H1 (cell line): ENCODE measurements around the gene WIPF3. TPM values are rescaled to one million over a fixed set of nuclear protein-coding genes. Genes with fewer than 3 reads are reported as not detected.

Experiments used
- CBX5 ChIP-seq: fragments of 300-800, 300-1000 bp; sonication (generic); IDR thresholded peaks from 2 replicates; pipeline ENCODE4 v1.7.1; 2016; ENCODE audit warnings: antibody characterized with exemption, low read length, low read depth
- CBX8 ChIP-seq: fragments of 300-800, 300-1000 bp; sonication (generic); IDR thresholded peaks from 2 replicates; pipeline ENCODE4 v1.7.1; 2016; ENCODE audit warnings: low read depth, low read length, borderline replicate concordance
- CHD1 ChIP-seq: IDR thresholded peaks from 2 replicates; pipeline ENCODE4 v1.6.1; 2012; ENCODE audit warnings: low read depth, low read length, improper control_type of control experiment
- CHD7 ChIP-seq: fragments of 300-600 bp; sonication (generic); IDR thresholded peaks from 2 replicates; pipeline ENCODE4 v1.7.1; 2012; ENCODE audit warnings: low read length, moderate library complexity, mild to moderate bottlenecking, inconsistent platforms; ENCODE audit not compliant: insufficient replicate concordance
- JUN ChIP-seq: IDR thresholded peaks from 2 replicates; pipeline ENCODE4 v1.6.1; 2011; ENCODE audit warnings: low read depth, mild to moderate bottlenecking, improper control_type of control experiment, low read length
- RAD21 ChIP-seq, 2 experiments: IDR thresholded peaks in 1 of 2; conservative IDR thresholded peaks in 1 of 2; 2 replicates each; pipeline ENCODE4 v1.6.1; 2011; ENCODE audit warnings: low read depth in 2 of 2, low read length in 2 of 2, improper control_type of control experiment in 1 of 2, inconsistent platforms in 1 of 2, mild to moderate bottlenecking in 1 of 2, moderate library complexity in 1 of 2
- RXRA ChIP-seq: IDR thresholded peaks from 2 replicates; pipeline ENCODE4 v1.6.1; 2011; ENCODE audit warnings: low read depth, mild to moderate bottlenecking, low read length, moderate library complexity; ENCODE audit not compliant: insufficient read depth
- SP2 ChIP-seq: IDR thresholded peaks from 2 replicates; pipeline ENCODE4 v1.6.1; 2012; ENCODE audit warnings: mild to moderate bottlenecking, low read length, inconsistent platforms
- SP4 ChIP-seq: IDR thresholded peaks from 2 replicates; pipeline ENCODE4 v1.6.1; 2012; ENCODE audit warnings: low read length, inconsistent platforms
- TAF1 ChIP-seq: IDR thresholded peaks from 2 replicates; pipeline ENCODE4 v1.6.1; 2011; ENCODE audit warnings: mild to moderate bottlenecking, low read depth, low read length
- TAF7 ChIP-seq: optimal IDR thresholded peaks from 2 replicates; pipeline ENCODE3; 2011; ENCODE audit warnings: low read depth, mild to moderate bottlenecking, inconsistent platforms, low read length, moderate library complexity, borderline replicate concordance
- polyA plus RNA-seq, 7 experiments: library from polyadenylated mRNA; depleted of rRNA in 3 of 7; stranded (reverse) in 5 of 7; unstranded in 2 of 7; fragments of >200 nt in 5 of 7; fragments of 200-250 nt in 2 of 7; gene quantifications; 1 replicate in 5 of 7; 2 replicates in 1 of 7; 4 replicates in 1 of 7; pipeline versions ENCODE4 v1.2.1 to v1.2.3, GENCODE V29; 2011 to 2013; ENCODE audit warnings: missing spikeins in 2 of 7, mixed read lengths in 2 of 7
- total RNA-seq: library from RNA; stranded (reverse); fragmentation: NEBNext Ultra II Directional; extraction: Animal tissue kit (Norgen Biotek cat#: 25700); gene quantifications from 2 replicates; pipeline ENCODE4 v1.2.1, GENCODE V29; 2021

WIPF3 gene
- total and polyA plus RNA-seq, 2 of the 8 experiments (the other 6 are each of a cell fraction or from before 2014, with no cell fraction given): 5.0 to 12.1 TPM

- TF ChIP-seq CHD7: no peak
- TF ChIP-seq RXRA: no peak
- no peak for TF ChIP-seq TAF7
- no peak for TF ChIP-seq SP4
- no peak for TF ChIP-seq JUN
- no peak for TF ChIP-seq TAF1
- TF ChIP-seq CBX8: no peak
- TF ChIP-seq CHD1: no peak
- TF ChIP-seq RAD21 (IDR thresholded peaks at IDR 0.05 in 1 of 2, conservative IDR thresholded peaks at IDR 0.05 in 1 of 2; ENCODE audit: low read depth in 2 of 2, low read length in 2 of 2): no peak
- TF ChIP-seq CBX5: no peak
- TF ChIP-seq SP2: no peak
Measured at GRCh38 chr7:29825775-29826529, 19.6 kb downstream of the WIPF3 start (continued).
